Measurements from ENCODE around the gene CNKSR3. TPM values are rescaled to one million over a fixed set of nuclear protein-coding genes. Genes with fewer than 3 reads are reported as not detected.

CNKSR3 gene
- total and polyA plus RNA-seq, 2 experiments from 2014 or later = 1.9 to 5.7 TPM

GRCh38 chr6:154538640-154539191 is 28.2 kb upstream of the CNKSR3 start:
- Mint-ChIP-seq H3K27ac (no peak overlapping the region), H3K27me3 (ENCODE audit: insufficient read depth, low read depth, poor library complexity) (peaks cover 11% of the 10 kb centered on the region), H3K4me3 (no peak overlapping the region), H3K36me3 (ENCODE audit: low read depth) (no peaks in the 10 kb centered on the region), H3K4me1 (peaks cover 50% of the 10 kb centered on the region), H3K9me3 (no peaks in the 10 kb centered on the region)
- Histone ChIP-seq H2AFZ (no peak overlapping the region), H3K36me3 (ENCODE audit: insufficient read depth) (no peaks in the 10 kb centered on the region), H3K4me1 (ENCODE audit: insufficient read depth) (peaks cover 40% of the 10 kb centered on the region), H3K9me2 (ENCODE audit: insufficient read depth) (no peaks in the 10 kb centered on the region), H3F3A (replicated peaks; ENCODE audit: low read depth) (no peaks in the 10 kb centered on the region), H3K27me3 (ENCODE audit: insufficient read depth) (peaks cover 40% of the 10 kb centered on the region), H4K20me1 (replicated peaks; ENCODE audit: insufficient read depth) (no peaks in the 10 kb centered on the region), H3K79me2 (replicated peaks; ENCODE audit: insufficient read depth) (no peaks in the 10 kb centered on the region), H3K4me3 (no peak overlapping the region), H3K4me2 (no peak overlapping the region), H3K27ac (ENCODE audit: low read depth) (no peak overlapping the region)
- ATAC-seq = no peak
- TF ChIP-seq JUNB (IDR thresholded peaks at IDR 0.05; ENCODE audit: unreplicated experiment) = no peak
- TF ChIP-seq POLR2AphosphoS5 (IDR thresholded peaks at IDR 0.05; ENCODE audit: low read depth) = no peak
- TF ChIP-seq STAT1 (IDR thresholded peaks at IDR 0.05; ENCODE audit: unreplicated experiment) = no peak
- no peak for TF ChIP-seq ZNF331 (CRISPR knock-in tag; IDR thresholded peaks at IDR 0.05; ENCODE audit: low read depth)
- no peak for TF ChIP-seq EZH2phosphoT487 (IDR thresholded peaks at IDR 0.05; ENCODE audit: unreplicated experiment)
- no peak for TF ChIP-seq NANOG (IDR thresholded peaks at IDR 0.05; ENCODE audit: borderline replicate concordance)
- TF ChIP-seq REST (IDR thresholded peaks at IDR 0.05; ENCODE audit: unreplicated experiment) = no peak
- TF ChIP-seq CREB1 (CRISPR knock-in tag; IDR thresholded peaks at IDR 0.05; ENCODE audit: low read depth) = no peak
- TF ChIP-seq ETS1 (IDR thresholded peaks at IDR 0.05) = no peak
- no peak for TF ChIP-seq ZNF462 (CRISPR knock-in tag; IDR thresholded peaks at IDR 0.05)
- TF ChIP-seq CTCF (conservative IDR thresholded peaks at IDR 0.05; ENCODE audit: low read depth in 2 of 2) = no peak
- no peak for TF ChIP-seq EZH2 (IDR thresholded peaks at IDR 0.05; ENCODE audit: low read depth, unreplicated experiment)
- TF ChIP-seq ZNF114 (CRISPR knock-in tag; IDR thresholded peaks at IDR 0.05) = no peak
- DNase-seq (ENCODE audit: low spot score) = no peak

Data from GM23338 (cell line).